Lung (tissue), 12 donors: Measurements from ENCODE around the gene CYP2A6. TPM values are rescaled to one million over a fixed set of nuclear protein-coding genes. Genes with fewer than 3 reads are reported as not detected.

ENCODE experiments used
- ATAC-seq: fragments of 200-7000 bp; cut with Tn5 transposase; one replicate; pipeline ENCODE4 v1.9.1; 2020; ENCODE audit warnings: moderate number of reproducible peaks; ENCODE audit not compliant: insufficient read depth, low FRiP score
- DNase-seq, 3 donors: peaks; one replicate each; pipeline ENCODE4 v3.0.0-alpha.2; 2013 to 2017
- H3K27ac ChIP-seq, 2 donors: one replicate each; pipeline ENCODE4 v1.5.1; 2013; ENCODE audit warnings: mild to moderate bottlenecking in 2 of 2, moderate library complexity in 2 of 2, control low read depth in 1 of 2, inconsistent platforms in 1 of 2, low read depth in 1 of 2, low read length in 1 of 2
- H3K27me3 ChIP-seq, 3 donors: one replicate each; pipeline ENCODE4 v1.5.1; 2013; ENCODE audit warnings: low read length in 2 of 3; ENCODE audit not compliant: control insufficient read depth in 3 of 3, insufficient read depth in 3 of 3
- H3K36me3 ChIP-seq, 4 donors: one replicate each; pipeline ENCODE4 v1.5.1; 2013; ENCODE audit warnings: low read length in 4 of 4, mild to moderate bottlenecking in 1 of 4, moderate library complexity in 1 of 4; ENCODE audit not compliant: control insufficient read depth in 4 of 4, insufficient read depth in 4 of 4
- H3K4me1 ChIP-seq, 5 donors: one replicate each; pipeline ENCODE4 v1.5.1; 2013; ENCODE audit warnings: low read length in 5 of 5, mild to moderate bottlenecking in 2 of 5, moderate library complexity in 1 of 5; ENCODE audit not compliant: control insufficient read depth in 5 of 5, insufficient read depth in 5 of 5
- H3K4me3 ChIP-seq: one replicate; pipeline ENCODE4 v1.5.1; 2013; ENCODE audit warnings: mild to moderate bottlenecking, control low read depth, moderate library complexity
- H3K9ac ChIP-seq, 2 donors: one replicate each; pipeline ENCODE4 v1.5.1; 2013; ENCODE audit warnings: low read length in 2 of 2, control low read depth in 1 of 2; ENCODE audit not compliant: insufficient read depth in 1 of 2
- H3K9me3 ChIP-seq, 4 donors: one replicate each; pipeline ENCODE4 v1.5.1; 2013; ENCODE audit warnings: low read length in 3 of 4, mild to moderate bottlenecking in 1 of 4, moderate library complexity in 1 of 4; ENCODE audit not compliant: control insufficient read depth in 4 of 4, insufficient read depth in 3 of 4
- WGBS, 2 donors: extraction: QIAGEN DNeasy Blood & Tissue Kit; methylation state at CpG; one replicate each; pipeline ENCODE4 v1.1.7; 2013; 5-methylcytosine and 5-hydroxymethylcytosine counted together
- polyA plus RNA-seq, 2 donors: library from polyadenylated mRNA; stranded (reverse); fragments of 200-250 nt; gene quantifications; one replicate each; pipeline ENCODE4 v1.2.1, GENCODE V29; 2013
- total RNA-seq, 2 donors: library from RNA; depleted of rRNA in 1 of 2; stranded (reverse); fragments of >200 nt in 1 of 2; gene quantifications; one replicate each; pipeline ENCODE4 v1.2.1, GENCODE V29; 2014 to 2021
- TF ChIP-seq, protein P1 (sequence below): IDR thresholded peaks from 2 replicates; pipeline ENCODE4 v1.5.1; 2012; ENCODE audit warnings: mild to moderate bottlenecking; ENCODE audit errors: control extremely low read depth, extremely low read depth
- donor health status: control.
- donor health status: control.
- donor health status: Bipolar disorder and iron deficiency.
- donor health status: healthy.
- donor health status: DM: yes; HTN: yes; CAD: no.

CYP2A6 gene
- total and polyA plus RNA-seq, 4 donors, result 0.45 to 1.7 (median 0.77) TPM

DNA sequence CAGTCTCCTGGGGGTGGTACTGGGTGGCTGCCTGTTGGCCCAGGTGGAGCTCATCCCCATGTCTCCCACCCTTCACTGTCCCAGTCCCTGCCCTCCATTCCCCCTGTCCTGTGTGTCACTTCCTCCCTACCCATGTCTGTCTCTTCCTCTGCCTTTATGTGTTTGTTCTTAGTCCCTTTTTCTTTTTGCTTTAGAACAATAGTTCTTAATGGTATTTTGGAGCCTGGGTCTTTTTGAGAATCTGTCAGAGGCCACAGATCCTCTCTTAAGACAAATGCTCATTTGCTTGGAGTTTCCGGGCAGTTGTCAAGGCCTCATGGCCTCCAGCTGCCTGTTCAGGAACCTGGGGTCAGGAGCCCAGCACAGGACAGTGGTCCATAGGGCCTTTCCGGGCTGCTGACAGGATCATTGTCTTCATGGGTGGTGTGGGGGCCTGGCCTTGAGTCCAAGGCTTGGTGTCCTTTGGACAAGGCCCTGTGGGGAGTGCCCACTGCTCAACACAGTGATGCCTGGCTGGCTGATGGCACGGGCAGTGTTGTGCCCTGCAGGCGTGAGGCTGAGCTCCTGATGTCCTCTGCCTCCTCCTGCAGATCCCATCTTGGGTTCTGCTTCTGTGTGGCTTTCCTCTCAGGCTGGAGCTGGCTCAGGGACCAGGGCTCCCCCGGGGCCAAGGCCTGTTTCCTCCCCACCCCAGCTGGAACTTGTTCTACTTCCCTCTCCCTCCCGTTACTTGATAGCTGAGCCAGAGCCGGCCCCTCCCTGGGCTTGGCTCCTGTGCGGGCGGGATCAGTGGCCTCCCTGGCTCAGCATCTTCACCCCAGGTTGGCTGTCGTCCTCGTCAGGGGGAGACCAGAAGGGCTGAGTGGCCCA is 47.7 kb downstream of the CYP2A6 start:
- WGBS, 2 donors, result 18 to 39% methylated on average over 11 of the region's 11 CpGs

DNA sequence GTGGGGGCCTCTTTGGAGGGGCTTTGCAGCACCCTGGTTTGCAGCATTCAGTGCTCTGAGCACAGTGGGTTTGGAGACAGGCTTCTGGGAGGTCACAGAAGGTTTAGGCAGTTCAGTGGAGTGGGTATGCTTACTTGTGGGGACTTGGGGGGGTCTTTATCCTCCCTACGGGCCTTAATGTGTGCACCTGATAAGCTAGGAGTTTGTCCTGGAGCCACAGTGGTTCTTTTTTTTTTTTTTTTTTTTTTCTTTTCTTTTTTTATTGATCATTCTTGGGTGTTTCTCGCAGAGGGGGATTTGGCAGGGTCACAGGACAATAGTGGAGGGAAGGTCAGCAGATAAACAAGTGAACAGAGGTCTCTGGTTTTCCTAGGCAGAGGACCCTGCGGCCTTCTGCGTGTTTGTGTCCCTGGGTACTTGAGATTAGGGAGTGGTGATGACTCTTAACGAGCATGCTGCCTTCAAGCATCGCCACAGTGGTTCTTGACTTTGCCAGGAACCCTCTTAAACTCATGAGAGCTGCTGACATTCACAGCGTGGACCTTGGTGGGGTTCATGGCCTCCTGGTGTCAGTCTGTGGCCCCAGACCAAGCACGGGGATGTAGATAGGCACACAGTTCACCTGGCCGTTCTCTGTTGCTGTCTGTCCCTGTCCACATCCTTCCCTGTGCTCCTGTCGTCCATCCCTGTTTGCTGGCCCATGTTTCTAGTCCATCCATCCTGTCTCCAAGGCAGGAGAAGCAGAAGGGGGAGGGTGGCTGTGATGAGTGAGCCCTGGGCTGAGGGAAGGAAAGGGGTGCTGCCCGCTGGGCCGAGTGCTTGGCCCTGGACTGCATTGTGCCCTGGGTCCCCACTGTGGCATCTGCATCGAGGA is 48.6 kb downstream of the CYP2A6 start:
- peaks cover 19 to 64% (median 52%) of the 10 kb centered on the region in 5 donors for H3K4me1 ChIP-seq
- no peak for ATAC-seq
- H3K4me3 ChIP-seq, result peak overlapping the region; percentile 89
- H3K27me3 ChIP-seq, result no peaks in the 10 kb centered on the region
- H3K27ac ChIP-seq, result peak overlapping the region; percentile 71 to 93
- TF ChIP-seq, protein P1, sequence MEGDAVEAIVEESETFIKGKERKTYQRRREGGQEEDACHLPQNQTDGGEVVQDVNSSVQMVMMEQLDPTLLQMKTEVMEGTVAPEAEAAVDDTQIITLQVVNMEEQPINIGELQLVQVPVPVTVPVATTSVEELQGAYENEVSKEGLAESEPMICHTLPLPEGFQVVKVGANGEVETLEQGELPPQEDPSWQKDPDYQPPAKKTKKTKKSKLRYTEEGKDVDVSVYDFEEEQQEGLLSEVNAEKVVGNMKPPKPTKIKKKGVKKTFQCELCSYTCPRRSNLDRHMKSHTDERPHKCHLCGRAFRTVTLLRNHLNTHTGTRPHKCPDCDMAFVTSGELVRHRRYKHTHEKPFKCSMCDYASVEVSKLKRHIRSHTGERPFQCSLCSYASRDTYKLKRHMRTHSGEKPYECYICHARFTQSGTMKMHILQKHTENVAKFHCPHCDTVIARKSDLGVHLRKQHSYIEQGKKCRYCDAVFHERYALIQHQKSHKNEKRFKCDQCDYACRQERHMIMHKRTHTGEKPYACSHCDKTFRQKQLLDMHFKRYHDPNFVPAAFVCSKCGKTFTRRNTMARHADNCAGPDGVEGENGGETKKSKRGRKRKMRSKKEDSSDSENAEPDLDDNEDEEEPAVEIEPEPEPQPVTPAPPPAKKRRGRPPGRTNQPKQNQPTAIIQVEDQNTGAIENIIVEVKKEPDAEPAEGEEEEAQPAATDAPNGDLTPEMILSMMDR, result no peak
- H3K36me3 ChIP-seq, result peaks cover 0 to 17% (median 8%) of the 10 kb centered on the region in 4 donors
- peak overlapping the region in 1 of 2 donors; percentile 16 for H3K9ac ChIP-seq
- no peaks in the 10 kb centered on the region for H3K9me3 ChIP-seq
- DNase-seq, result no peak
- WGBS, 2 donors, result 33 to 59% methylated on average over 12 to 13 of the region's 13 CpGs

More for the DNA sequence above, 47.7 kb downstream of the CYP2A6 start:
- no peaks in the 10 kb centered on the region for H3K27me3 ChIP-seq
- peaks cover 19 to 66% (median 52%) of the 10 kb centered on the region in 5 donors for H3K4me1 ChIP-seq
- DNase-seq, result no peak
- H3K4me3 ChIP-seq, result no peak overlapping the region
- TF ChIP-seq, protein P1, result no peak
- H3K36me3 ChIP-seq, result peaks cover 0 to 24% (median 12%) of the 10 kb centered on the region in 4 donors
- H3K27ac ChIP-seq, result peak overlapping the region; percentile 71 to 84
- ATAC-seq, result no peak
- no peaks in the 10 kb centered on the region for H3K9me3 ChIP-seq
- peak overlapping the region in 1 of 2 donors; percentile 16 for H3K9ac ChIP-seq

DNA sequence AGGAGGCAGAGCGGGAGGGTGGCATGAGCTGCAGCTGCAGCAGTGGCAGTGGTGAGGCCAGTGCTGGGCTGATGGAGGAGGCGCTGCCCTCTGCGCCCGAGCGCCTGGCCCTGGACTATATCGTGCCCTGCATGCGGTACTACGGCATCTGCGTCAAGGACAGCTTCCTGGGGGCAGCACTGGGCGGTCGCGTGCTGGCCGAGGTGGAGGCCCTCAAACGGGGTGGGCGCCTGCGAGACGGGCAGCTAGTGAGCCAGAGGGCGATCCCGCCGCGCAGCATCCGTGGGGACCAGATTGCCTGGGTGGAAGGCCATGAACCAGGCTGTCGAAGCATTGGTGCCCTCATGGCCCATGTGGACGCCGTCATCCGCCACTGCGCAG is 49.3 kb downstream of the CYP2A6 start:
- no peaks in the 10 kb centered on the region for H3K9me3 ChIP-seq
- H3K27ac ChIP-seq, result peak overlapping the region; percentile 29 to 93
- DNase-seq, result no peak
- H3K9ac ChIP-seq, result no peak overlapping the region
- peak overlapping the region; percentile 89 for H3K4me3 ChIP-seq
- H3K27me3 ChIP-seq, result no peaks in the 10 kb centered on the region
- H3K4me1 ChIP-seq, result peaks cover 17 to 57% (median 46%) of the 10 kb centered on the region in 5 donors
- TF ChIP-seq, protein P1, result no peak
- ATAC-seq, result no peak
- 73 to 87% methylated on average over 27 of the region's 27 CpGs for WGBS, 2 donors
- H3K36me3 ChIP-seq, result peaks cover 0 to 19% (median 8%) of the 10 kb centered on the region in 4 donors
